Measurements from ENCODE around the gene ADAT1.
A peak's percentile ranks its signal among the peaks of the same experiment; 100 is the strongest.

Gene ADAT1, protein sequence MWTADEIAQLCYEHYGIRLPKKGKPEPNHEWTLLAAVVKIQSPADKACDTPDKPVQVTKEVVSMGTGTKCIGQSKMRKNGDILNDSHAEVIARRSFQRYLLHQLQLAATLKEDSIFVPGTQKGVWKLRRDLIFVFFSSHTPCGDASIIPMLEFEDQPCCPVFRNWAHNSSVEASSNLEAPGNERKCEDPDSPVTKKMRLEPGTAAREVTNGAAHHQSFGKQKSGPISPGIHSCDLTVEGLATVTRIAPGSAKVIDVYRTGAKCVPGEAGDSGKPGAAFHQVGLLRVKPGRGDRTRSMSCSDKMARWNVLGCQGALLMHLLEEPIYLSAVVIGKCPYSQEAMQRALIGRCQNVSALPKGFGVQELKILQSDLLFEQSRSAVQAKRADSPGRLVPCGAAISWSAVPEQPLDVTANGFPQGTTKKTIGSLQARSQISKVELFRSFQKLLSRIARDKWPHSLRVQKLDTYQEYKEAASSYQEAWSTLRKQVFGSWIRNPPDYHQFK

DNA sequence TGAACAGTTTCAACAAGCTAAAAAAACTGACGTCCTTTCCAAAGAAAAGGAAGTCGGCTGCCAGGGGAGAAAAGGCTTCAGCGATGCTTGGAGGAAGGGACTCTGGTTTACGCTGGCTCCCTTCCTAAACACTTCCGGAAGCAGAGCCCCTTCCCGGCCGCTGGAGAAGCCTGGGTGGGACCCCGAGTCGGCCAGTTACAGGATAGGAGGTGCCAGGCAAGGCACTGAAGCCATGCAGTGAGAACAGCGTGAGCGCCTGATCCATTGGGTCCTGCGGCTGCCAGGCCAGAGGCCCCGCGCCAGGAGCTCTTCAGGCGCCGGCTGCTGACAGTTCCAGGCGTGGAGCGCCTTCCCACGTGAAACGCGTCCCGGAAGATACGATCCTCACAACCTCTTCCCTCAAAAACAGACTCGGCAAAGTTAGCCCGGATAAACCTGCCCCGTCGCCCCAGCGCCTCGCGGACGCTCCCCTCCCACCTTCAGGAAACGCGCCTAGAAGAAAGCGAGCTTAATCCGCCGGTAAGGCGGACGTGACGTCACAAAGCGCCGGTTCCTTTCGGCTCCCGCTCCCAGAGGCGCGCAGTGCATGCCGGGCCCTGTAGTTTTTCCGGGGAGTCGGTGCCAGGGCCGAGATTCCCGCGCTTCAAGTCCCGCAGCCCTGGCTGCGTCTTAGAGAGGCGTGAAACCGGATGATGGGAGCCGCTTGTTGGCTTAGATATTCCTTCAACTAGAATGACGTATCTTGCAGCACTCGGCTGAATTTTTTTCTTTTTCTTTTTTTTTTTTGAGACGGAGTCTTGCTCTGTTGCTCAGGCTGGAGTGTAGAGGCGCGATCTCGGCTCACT, at the start of gene ADAT1:
ADAT1 (minus strand) TSS at position 521 of the 845 bp plus-strand sequence. CDS start 2,482 bp downstream, outside the sequence.
- H3K4me1 Mint-ChIP-seq, result peaks cover 24% of the 10 kb centered on the region
- peak; percentile 94 to 97 for DNase-seq
- H3K9me3 Mint-ChIP-seq, result no peaks in the 10 kb centered on the region
- no peaks in the 10 kb centered on the region for H3K27me3 Mint-ChIP-seq
- peak; percentile 97 for ATAC-seq
- peak within 1 kb of the TSS; percentile 90 for H3K4me3 Mint-ChIP-seq
- H3K27ac Mint-ChIP-seq, result peak within 1 kb of the TSS; percentile 90 to 96

DNA sequence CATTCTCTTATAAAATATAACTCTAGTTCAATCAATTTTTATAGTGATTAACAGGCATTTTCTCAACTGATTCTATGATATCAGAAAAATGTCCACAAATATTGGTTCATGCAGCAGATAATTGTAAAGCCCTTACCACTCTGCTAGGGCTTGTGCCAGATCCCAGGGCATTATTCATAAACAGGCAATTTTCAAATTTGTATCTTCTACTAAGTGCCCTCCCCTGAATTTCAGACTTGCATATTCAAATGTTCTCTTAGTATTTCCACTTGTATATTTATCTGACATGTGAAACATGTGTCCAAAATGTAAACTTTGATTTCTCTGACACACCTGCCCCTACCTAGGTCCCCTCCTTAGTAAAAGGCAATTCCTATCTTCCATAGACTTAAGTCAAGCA, 44.4 kb upstream of the ADAT1 start:
- ATAC-seq (no peak), DNase-seq (no peak)
- Mint-ChIP-seq H3K4me1 (no peaks in the 10 kb centered on the region), H3K9me3 (no peaks in the 10 kb centered on the region), H3K4me3 (no peak overlapping the region), H3K27me3 (no peaks in the 10 kb centered on the region), H3K27ac (no peak overlapping the region)

DNA sequence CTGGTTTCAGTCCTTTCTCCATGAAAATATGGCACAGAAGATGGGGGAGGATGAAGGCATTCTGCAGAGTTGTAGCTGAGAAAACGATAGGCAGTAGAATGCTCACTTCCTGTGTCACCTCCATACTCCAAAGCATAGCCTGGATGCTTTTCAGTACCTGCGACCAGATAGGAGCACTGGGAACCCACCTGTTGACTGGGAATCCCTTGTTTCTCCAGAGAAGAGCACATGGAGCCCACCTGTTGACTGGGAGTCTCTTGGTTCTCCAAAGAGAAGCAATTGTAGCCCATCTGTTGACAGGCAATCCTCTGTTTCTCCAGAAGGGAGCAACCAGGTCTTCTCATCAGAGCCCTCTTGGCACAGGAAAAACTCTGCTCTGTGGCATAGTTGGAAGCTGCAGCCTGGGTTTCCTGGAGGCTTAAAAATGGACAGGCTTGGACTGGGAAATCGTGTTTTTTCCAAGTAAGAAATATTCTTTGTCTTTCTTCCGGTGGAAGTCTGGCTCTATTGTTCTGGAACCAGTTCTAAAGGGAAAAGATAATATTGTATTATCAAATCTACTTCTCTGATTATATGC, 37.7 kb upstream of the ADAT1 start:
- ATAC-seq (no peak), DNase-seq (no peak)
- H3K27ac Mint-ChIP-seq, result no peak overlapping the region
- no peaks in the 10 kb centered on the region for H3K27me3 Mint-ChIP-seq
- H3K4me1 Mint-ChIP-seq, result peaks cover 7% of the 10 kb centered on the region
- H3K9me3 Mint-ChIP-seq, result no peaks in the 10 kb centered on the region
- no peak overlapping the region for H3K4me3 Mint-ChIP-seq

DNA sequence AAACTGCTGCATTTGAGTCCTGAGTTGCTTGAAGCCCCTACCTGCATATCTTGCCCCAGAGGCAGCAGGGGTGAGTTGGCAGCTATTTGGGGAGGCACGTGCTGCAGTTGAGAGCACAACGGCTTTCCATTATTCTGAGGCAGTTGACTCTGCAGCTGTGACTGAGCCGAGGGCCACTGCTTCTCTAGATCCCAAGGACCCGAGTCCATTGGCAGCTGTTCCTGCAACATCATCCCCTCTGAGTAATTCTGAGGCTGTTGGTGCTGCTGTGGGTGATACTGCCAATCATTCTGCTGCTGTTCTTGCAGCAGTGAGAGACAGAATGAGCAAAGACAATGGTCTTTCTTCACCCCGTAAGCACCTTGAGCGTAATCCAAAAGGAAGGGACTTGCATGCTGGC, 37.2 kb upstream of the ADAT1 start:
- Mint-ChIP-seq H3K4me3 (no peak overlapping the region), H3K27ac (no peak overlapping the region), H3K9me3 (no peaks in the 10 kb centered on the region), H3K27me3 (no peaks in the 10 kb centered on the region), H3K4me1 (peaks cover 8% of the 10 kb centered on the region)
- ATAC-seq (no peak), DNase-seq (no peak)

DNA sequence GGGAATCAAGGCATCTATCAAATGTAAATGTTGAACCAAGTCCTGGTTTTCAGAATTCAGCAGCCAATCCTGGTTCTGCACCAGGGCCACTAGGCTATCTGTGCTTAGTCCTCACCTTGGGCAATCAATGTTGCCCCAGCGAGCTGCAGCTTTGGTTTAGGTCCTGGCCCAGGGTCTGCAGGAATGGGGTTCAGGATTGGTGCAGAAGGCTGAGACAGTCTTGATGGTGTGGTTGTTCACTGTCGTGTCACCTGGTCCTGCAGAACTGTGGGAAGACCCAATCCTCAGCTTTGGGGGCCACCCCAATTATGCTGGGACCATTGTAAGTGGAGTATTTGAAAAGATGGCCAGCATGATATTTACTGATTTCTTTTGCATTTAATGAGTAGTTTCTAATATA, 35.1 kb upstream of the ADAT1 start:
- DNase-seq (no peak), ATAC-seq (no peak)
- Mint-ChIP-seq H3K4me3 (no peak overlapping the region), H3K9me3 (no peaks in the 10 kb centered on the region), H3K27me3 (no peaks in the 10 kb centered on the region), H3K4me1 (peaks cover 20% of the 10 kb centered on the region), H3K27ac (peak overlapping the region in 1 of 2 donors; percentile 71)

DNA sequence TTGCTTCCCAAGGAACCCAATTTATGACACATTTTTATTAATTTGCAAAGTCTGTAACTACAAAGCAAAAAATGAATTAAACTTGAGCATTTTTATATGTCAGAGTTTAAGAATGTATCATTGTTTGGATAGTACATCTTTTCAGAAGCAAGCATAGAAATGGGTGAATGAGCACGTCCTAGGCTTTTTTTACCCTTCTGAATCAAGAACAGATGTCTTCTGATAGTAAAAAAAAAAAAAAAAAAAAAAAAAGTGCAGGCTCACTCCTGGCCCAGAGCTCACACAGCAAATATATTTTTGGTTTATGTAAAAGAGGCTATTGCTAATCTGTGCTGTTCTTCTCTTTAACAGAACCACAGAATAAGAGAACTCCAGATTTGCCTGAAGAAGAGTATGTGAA, 30.8 kb upstream of the ADAT1 start:
- Mint-ChIP-seq H3K4me1 (peaks cover 55% of the 10 kb centered on the region), H3K27me3 (no peaks in the 10 kb centered on the region), H3K9me3 (no peaks in the 10 kb centered on the region), H3K4me3 (peak overlapping the region; percentile 15 to 29), H3K27ac (peak overlapping the region; percentile 64 to 86)
- ATAC-seq (no peak), DNase-seq (no peak)

DNA sequence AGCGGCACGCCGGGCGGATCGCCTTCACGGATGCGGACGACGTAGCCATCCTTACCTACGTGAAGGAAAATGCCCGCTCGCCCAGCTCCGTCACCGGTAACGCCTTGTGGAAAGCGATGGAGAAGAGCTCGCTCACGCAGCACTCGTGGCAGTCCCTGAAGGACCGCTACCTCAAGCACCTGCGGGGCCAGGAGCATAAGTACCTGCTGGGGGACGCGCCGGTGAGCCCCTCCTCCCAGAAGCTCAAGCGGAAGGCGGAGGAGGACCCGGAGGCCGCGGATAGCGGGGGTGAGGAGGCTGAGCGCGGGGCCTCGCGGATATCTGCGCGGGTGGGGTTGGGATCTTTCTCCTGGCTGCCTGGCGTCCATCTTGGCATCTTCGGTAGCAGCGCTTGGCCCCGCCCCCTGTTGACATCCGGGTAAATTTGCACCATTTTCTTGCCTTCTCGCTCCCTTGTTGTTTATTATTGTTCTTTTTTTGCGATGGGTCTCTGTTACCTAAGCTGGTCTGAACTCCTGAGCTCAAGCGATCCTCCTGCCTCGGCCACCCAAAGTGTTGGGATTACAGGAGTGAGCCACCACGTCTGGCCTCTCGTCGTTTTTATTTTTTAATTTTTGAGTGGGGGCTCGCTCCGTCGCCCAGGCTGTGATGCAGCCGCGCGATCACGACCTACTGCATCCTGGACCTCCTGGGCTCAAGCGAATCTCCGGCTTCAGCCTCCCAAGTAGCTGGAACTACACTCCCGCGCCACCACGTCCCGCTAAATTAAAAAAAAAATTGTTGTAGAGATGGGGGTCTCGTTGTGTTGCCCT, 25.4 kb upstream of the ADAT1 start:
- peak; percentile 45 for ATAC-seq
- peak overlapping the region; percentile 97 to 98 for H3K27ac Mint-ChIP-seq
- H3K4me1 Mint-ChIP-seq, result peaks cover 63% of the 10 kb centered on the region
- DNase-seq, result peak; percentile 84 to 87
- H3K27me3 Mint-ChIP-seq, result no peaks in the 10 kb centered on the region
- peak overlapping the region; percentile 92 to 95 for H3K4me3 Mint-ChIP-seq
- no peaks in the 10 kb centered on the region for H3K9me3 Mint-ChIP-seq

DNA sequence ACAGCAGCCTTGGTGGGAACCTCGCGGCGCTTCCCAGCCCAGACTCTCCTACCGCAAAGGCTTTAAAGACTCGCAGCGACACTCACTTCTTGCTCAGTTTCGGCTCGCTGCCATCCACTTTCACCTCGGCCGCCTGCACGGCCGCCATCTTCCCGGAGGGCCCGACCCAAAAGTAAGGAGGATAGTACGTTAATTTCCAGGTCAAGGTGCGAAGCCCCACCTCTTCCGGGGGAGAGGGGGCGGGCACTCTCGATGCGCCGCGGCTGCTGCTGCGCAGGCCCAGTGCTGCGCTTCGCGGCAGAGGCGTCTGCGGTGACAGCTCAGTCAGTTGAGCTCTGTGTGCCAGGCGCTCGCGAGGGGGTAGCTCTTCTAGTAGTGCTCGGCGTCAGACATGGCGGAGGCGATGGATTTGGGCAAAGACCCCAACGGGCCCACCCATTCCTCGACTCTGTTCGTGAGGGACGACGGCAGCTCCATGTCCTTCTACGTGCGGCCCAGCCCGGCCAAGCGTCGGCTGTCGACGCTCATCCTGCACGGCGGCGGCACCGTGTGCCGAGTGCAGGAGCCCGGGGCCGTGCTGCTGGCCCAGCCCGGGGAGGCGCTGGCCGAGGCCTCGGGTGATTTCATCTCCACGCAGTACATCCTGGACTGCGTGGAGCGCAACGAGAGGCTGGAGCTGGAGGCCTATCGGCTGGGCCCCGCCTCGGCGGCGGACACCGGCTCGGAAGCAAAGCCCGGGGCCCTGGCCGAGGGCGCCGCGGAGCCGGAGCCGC, 24.6 kb upstream of the ADAT1 start, which contains the start of the genes KARS1 and TERF2IP:
KARS1 (minus strand) TSS at position 174 of the 773 bp plus-strand sequence; CDS start at position 148, 26 bp downstream.
TERF2IP (plus strand) TSS at position 282 of the 773 bp plus-strand sequence; CDS start at position 392, 110 bp downstream.
- DNase-seq (peak; percentile 95 to 97), ATAC-seq (peak; percentile 95)
- no peaks in the 10 kb centered on the region for H3K9me3 Mint-ChIP-seq
- H3K27ac Mint-ChIP-seq, result peak within 1 kb of the TSS; percentile 98
- no peaks in the 10 kb centered on the region for H3K27me3 Mint-ChIP-seq
- peaks cover 58% of the 10 kb centered on the region for H3K4me1 Mint-ChIP-seq
- peak within 1 kb of the TSS; percentile 92 to 95 for H3K4me3 Mint-ChIP-seq

DNA sequence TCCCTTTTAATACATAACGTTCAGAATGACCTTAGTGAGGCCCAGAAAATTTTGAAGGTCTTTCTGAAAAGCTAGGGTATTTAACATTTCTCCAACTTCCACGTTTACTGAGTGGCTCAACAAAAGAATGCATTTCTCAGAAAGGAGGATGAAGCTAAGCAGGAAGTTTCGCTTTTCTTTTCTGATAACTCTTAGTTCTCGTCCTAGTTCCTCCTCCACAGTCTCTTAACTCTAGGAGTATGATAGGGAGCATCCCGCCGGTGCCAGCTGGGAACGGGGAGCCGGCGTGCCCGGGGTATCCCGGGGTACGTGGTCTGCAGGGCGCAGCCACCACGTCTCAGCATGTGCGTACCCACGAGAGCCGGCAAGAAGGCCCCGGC, 24.0 kb upstream of the ADAT1 start:
- peak overlapping the region; percentile 92 to 95 for H3K4me3 Mint-ChIP-seq
- no peak for DNase-seq
- H3K27me3 Mint-ChIP-seq, result no peaks in the 10 kb centered on the region
- no peaks in the 10 kb centered on the region for H3K9me3 Mint-ChIP-seq
- peaks cover 52% of the 10 kb centered on the region for H3K4me1 Mint-ChIP-seq
- peak overlapping the region; percentile 98 for H3K27ac Mint-ChIP-seq
- peak; percentile 17 for ATAC-seq

DNA sequence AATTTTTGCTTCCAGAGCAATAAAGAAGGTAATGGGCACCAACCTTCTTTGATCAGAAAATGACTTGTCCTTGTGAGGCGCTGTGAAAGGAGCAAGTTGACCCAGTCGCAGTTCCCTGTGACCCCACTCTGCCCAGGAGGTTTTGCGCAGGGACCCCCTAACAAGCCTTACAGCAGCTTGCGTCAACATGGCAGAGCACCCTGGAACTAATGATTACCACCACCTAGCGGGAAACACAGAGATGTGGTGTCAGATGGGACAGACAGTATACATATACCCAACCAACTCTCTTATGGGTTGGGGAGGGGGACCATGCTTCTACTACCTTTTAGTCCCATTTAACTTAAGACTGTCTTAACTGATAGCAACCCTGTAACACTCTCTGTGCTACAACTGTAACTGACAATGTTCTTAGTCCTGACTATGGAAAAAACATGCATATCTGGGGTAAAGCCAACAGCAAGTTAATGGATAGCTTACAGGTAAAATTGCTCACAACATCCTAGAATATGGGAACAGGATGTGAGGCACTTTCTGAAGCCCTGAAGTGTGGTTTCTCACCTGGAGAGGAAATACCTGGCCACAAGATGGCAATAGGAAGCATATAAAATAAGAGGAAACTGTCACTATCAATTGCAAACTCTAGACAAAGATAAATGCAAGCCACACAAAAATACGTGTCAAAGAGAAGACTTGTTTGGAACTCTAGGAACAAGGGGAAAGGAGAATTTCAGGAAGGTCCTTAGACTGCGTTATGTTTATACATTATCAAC, 21.3 kb upstream of the ADAT1 start:
- no peaks in the 10 kb centered on the region for H3K9me3 Mint-ChIP-seq
- peaks cover 34% of the 10 kb centered on the region for H3K4me1 Mint-ChIP-seq
- no peak for DNase-seq
- peak overlapping the region in 1 of 2 donors; percentile 89 for H3K27ac Mint-ChIP-seq
- peak overlapping the region; percentile 57 to 77 for H3K4me3 Mint-ChIP-seq
- no peak for ATAC-seq
- no peaks in the 10 kb centered on the region for H3K27me3 Mint-ChIP-seq

DNA sequence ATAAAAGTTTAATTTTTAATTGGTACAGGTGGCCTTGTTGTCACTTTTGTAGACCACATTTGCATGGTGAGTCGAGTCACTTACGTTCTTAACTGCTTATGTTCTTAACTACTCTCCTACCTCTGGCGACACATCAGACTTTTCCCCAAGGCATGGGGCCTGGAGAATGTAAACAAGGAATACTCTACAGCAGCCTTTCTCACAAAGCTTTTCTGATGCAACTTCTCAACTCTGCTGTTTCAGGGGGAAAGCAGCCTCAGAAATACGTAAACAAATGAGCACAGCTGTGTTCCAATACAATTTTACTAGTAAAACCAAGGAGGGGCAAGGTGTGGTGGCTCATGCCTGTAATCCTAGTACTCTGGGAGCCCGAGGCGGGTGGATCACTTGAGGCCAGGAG, 17.5 kb upstream of the ADAT1 start:
- ATAC-seq, result no peak
- Mint-ChIP-seq H3K4me3 (no peak overlapping the region), H3K9me3 (no peaks in the 10 kb centered on the region), H3K4me1 (peaks cover 32% of the 10 kb centered on the region), H3K27me3 (no peaks in the 10 kb centered on the region), H3K27ac (peak overlapping the region; percentile 83 to 84)
- DNase-seq, result no peak

DNA sequence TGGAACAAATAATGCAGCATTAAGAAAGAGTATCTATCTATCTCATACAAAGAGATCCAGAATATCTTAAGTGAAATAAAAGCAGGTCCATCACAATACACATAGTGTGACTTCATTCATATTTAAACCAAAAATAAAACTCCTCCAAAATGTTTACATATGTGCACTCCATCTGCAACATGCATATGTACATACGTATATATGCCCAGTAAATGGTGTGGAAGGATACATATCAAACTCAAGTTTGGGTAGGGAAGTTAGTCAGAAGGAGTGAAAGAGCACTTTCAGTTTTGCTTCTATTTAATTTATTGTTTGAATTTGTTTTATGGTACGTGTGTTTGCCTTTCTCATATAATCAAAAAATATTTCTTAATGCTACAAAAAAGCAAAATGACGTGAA, 12.0 kb upstream of the ADAT1 start:
- DNase-seq (no peak), ATAC-seq (no peak)
- Mint-ChIP-seq H3K9me3 (no peaks in the 10 kb centered on the region), H3K4me3 (no peak overlapping the region), H3K27me3 (no peaks in the 10 kb centered on the region), H3K27ac (no peak overlapping the region), H3K4me1 (peaks cover 6% of the 10 kb centered on the region)

DNA sequence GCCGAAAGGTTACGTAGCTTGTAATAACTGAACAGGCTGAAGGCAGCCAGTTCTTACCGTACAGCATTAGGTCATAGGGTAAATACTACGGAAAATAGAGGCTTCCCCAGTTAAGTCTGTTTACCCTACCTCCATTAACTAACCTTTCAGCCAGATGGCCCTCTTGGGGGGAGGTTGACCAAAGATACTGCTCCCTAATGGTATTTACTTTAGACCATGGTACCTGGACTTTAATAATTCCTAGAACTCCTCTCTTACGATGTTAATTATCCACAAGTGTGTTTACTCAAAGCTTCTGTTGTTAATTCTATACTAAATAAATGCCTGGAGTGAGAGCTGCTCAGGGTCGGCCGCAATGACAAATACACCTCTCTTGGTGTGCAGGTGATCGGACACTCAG, 9.8 kb upstream of the ADAT1 start:
- ATAC-seq, result no peak
- H3K27me3 Mint-ChIP-seq, result no peaks in the 10 kb centered on the region
- no peak for DNase-seq
- H3K27ac Mint-ChIP-seq, result peak overlapping the region in 1 of 2 donors; percentile 26
- no peak overlapping the region for H3K4me3 Mint-ChIP-seq
- H3K9me3 Mint-ChIP-seq, result no peaks in the 10 kb centered on the region
- H3K4me1 Mint-ChIP-seq, result peaks cover 17% of the 10 kb centered on the region
